Astrocyte (in vitro differentiated cells and primary cell): ENCODE measurements around the gene BICC1. TPM values are rescaled to one million over a fixed set of nuclear protein-coding genes. Genes with fewer than 3 reads are reported as not detected.

ENCODE experiments used
- DNase-seq: peaks from one replicate; pipeline ENCODE4 v3.0.0-alpha.2; 2010; ENCODE audit warnings: low read depth
- FAIRE-seq: peaks from 2 replicates; lab custom pipeline; 2011; peaks lifted over from hg19 to GRCh38; lab: Jason Lieb, UNC
- H2AFZ ChIP-seq: 2 replicates; pipeline ENCODE4 v1.6.0; 2012; ENCODE audit warnings: low read depth, low read length, inconsistent platforms
- H3K27ac ChIP-seq: 2 replicates; pipeline ENCODE4 v1.5.1; 2011; ENCODE audit warnings: low read depth, low read length, inconsistent platforms
- H3K27me3 ChIP-seq: 2 replicates; pipeline ENCODE4 v1.6.0; 2011; ENCODE audit warnings: low read length, inconsistent platforms; ENCODE audit not compliant: insufficient read depth
- H3K36me3 ChIP-seq: 2 replicates; pipeline ENCODE4 v1.5.1; 2011; ENCODE audit warnings: low read length, inconsistent platforms; ENCODE audit not compliant: insufficient read depth
- H3K4me1 ChIP-seq: 2 replicates; pipeline ENCODE4 v1.5.1; 2011; ENCODE audit warnings: low read length, inconsistent platforms; ENCODE audit not compliant: insufficient read depth
- H3K4me2 ChIP-seq: 2 replicates; pipeline ENCODE4 v1.6.0; 2012; ENCODE audit warnings: low read length, inconsistent platforms
- H3K4me3 ChIP-seq: 2 replicates; pipeline ENCODE4 v1.5.1; 2011; ENCODE audit warnings: low read depth, mild to moderate bottlenecking, low read length, inconsistent platforms; ENCODE audit not compliant: insufficient read depth
- H3K79me2 ChIP-seq: 2 replicates; pipeline ENCODE4 v1.6.0; 2012; ENCODE audit warnings: mild to moderate bottlenecking, low read length, inconsistent platforms; ENCODE audit not compliant: insufficient read depth
- H3K9ac ChIP-seq: 2 replicates; pipeline ENCODE4 v1.6.0; 2012; ENCODE audit warnings: mild to moderate bottlenecking, low read length, inconsistent platforms
- H3K9me3 ChIP-seq: 2 replicates; pipeline ENCODE4 v1.5.1; 2012; ENCODE audit warnings: low read depth, mild to moderate bottlenecking, low read length, inconsistent platforms; ENCODE audit not compliant: insufficient read depth
- H4K20me1 ChIP-seq: 2 replicates; pipeline ENCODE4 v1.6.0; 2012; ENCODE audit warnings: low read length, inconsistent platforms; ENCODE audit not compliant: insufficient read depth
- H3K27ac Mint-ChIP-seq: one replicate; pipeline ENCODE4 v1.8.0; 2021; ENCODE audit warnings: mild to moderate bottlenecking, mixed read lengths; ENCODE audit not compliant: unreplicated experiment
- H3K27me3 Mint-ChIP-seq: one replicate; pipeline ENCODE4 v1.8.0; 2021; ENCODE audit warnings: low read depth, mixed read lengths; ENCODE audit not compliant: unreplicated experiment
- H3K36me3 Mint-ChIP-seq: one replicate; pipeline ENCODE4 v1.8.0; 2021; ENCODE audit warnings: low read depth, mixed read lengths; ENCODE audit not compliant: unreplicated experiment
- H3K4me1 Mint-ChIP-seq: one replicate; pipeline ENCODE4 v1.8.0; 2021; ENCODE audit warnings: low read depth, mixed read lengths; ENCODE audit not compliant: unreplicated experiment
- H3K4me3 Mint-ChIP-seq: one replicate; pipeline ENCODE4 v1.8.0; 2021; ENCODE audit warnings: mild to moderate bottlenecking, moderate library complexity, mixed read lengths; ENCODE audit not compliant: unreplicated experiment
- H3K9me3 Mint-ChIP-seq: one replicate; pipeline ENCODE4 v1.8.0; 2021; ENCODE audit warnings: mild to moderate bottlenecking, mixed read lengths; ENCODE audit not compliant: unreplicated experiment
- CTCF ChIP-seq: IDR thresholded peaks from 2 replicates; pipeline ENCODE4 v1.5.1; 2011; ENCODE audit warnings: low read depth, mild to moderate bottlenecking, inconsistent platforms, low read length, moderate library complexity; ENCODE audit not compliant: insufficient read depth
- EZH2 ChIP-seq: IDR thresholded peaks from 2 replicates; pipeline ENCODE4 v1.6.1; 2012; ENCODE audit warnings: mild to moderate bottlenecking, low read length, inconsistent platforms; ENCODE audit not compliant: insufficient read depth
- total RNA-seq: library from RNA; stranded (reverse); gene quantifications from 2 replicates; pipeline ENCODE4 v1.2.1, GENCODE V29; 2021

Gene BICC1
- total RNA-seq, 1 donor from 2014 or later: 23.0 TPM

GRCh38 chr10:58556516-58557165 is 44.0 kb downstream of the BICC1 start:
- Histone ChIP-seq H3K27me3 (no peaks in the 10 kb centered on the region), H3K9me3 (no peaks in the 10 kb centered on the region), H3K36me3 (no peaks in the 10 kb centered on the region), H4K20me1 (peaks cover 49% of the 10 kb centered on the region), H3K9ac (no peak overlapping the region), H3K27ac (no peak overlapping the region), H3K4me1 (no peaks in the 10 kb centered on the region), H3K79me2 (peaks cover 87% of the 10 kb centered on the region), H3K4me2 (no peak overlapping the region), H2AFZ (no peak overlapping the region), H3K4me3 (no peak overlapping the region)
- no peak overlapping the region for H3K4me3 Mint-ChIP-seq
- peaks cover 10% of the 10 kb centered on the region for H3K4me1 Mint-ChIP-seq
- no peaks in the 10 kb centered on the region for H3K27me3 Mint-ChIP-seq
- FAIRE-seq (peak; percentile 43), DNase-seq (no peak)
- H3K9me3 Mint-ChIP-seq: peaks cover 12% of the 10 kb centered on the region
- peaks cover 10% of the 10 kb centered on the region for H3K36me3 Mint-ChIP-seq
- no peak overlapping the region for H3K27ac Mint-ChIP-seq
- TF ChIP-seq CTCF (no peak), EZH2 (no peak)

- Histone ChIP-seq H3K9ac (no peak overlapping the region), H3K4me1 (no peaks in the 10 kb centered on the region), H4K20me1 (peaks cover 52% of the 10 kb centered on the region), H3K9me3 (no peaks in the 10 kb centered on the region), H3K4me2 (no peak overlapping the region), H3K27ac (no peak overlapping the region), H3K27me3 (no peaks in the 10 kb centered on the region), H3K79me2 (peaks cover 95% of the 10 kb centered on the region), H3K36me3 (no peaks in the 10 kb centered on the region), H3K4me3 (no peak overlapping the region), H2AFZ (no peak overlapping the region)
- no peak for TF ChIP-seq EZH2
- H3K27ac Mint-ChIP-seq: no peak overlapping the region
- no peak overlapping the region for H3K4me3 Mint-ChIP-seq
- DNase-seq: no peak
- no peak for FAIRE-seq
- peaks cover 20% of the 10 kb centered on the region for H3K9me3 Mint-ChIP-seq
- peaks cover 13% of the 10 kb centered on the region for H3K36me3 Mint-ChIP-seq
- peaks cover 10% of the 10 kb centered on the region for H3K4me1 Mint-ChIP-seq
- no peaks in the 10 kb centered on the region for H3K27me3 Mint-ChIP-seq
Measured at GRCh38 chr10:58557714-58558113, 45.0 kb downstream of the BICC1 start.

- peaks cover 95% of the 10 kb centered on the region for H3K79me2 ChIP-seq
- Mint-ChIP-seq H3K27ac (no peak overlapping the region), H3K9me3 (peaks cover 20% of the 10 kb centered on the region)
Measured at GRCh38 chr10:58560068-58560467, 47.4 kb downstream of the BICC1 start.

More at GRCh38 chr10:58560068-58560467, 47.4 kb downstream of the BICC1 start:
- no peaks in the 10 kb centered on the region for H3K36me3 ChIP-seq
- DNase-seq (no peak), FAIRE-seq (no peak)
- Mint-ChIP-seq H3K4me1 (peaks cover 9% of the 10 kb centered on the region), H3K4me3 (no peak overlapping the region), H3K36me3 (peaks cover 10% of the 10 kb centered on the region), H3K27me3 (no peaks in the 10 kb centered on the region)
- no peaks in the 10 kb centered on the region for H3K4me1 ChIP-seq
- H3K4me3 ChIP-seq: no peak overlapping the region
- H3K27ac ChIP-seq: no peak overlapping the region
- H3K9ac ChIP-seq: no peak overlapping the region
- no peaks in the 10 kb centered on the region for H3K27me3 ChIP-seq
- H2AFZ ChIP-seq: no peak overlapping the region
- peaks cover 62% of the 10 kb centered on the region for H4K20me1 ChIP-seq
- no peaks in the 10 kb centered on the region for H3K9me3 ChIP-seq
- no peak overlapping the region for H3K4me2 ChIP-seq
- TF ChIP-seq EZH2 (no peak), CTCF (no peak)
